MCF 10A (cell line): Measurements from ENCODE around the gene NOP53. TPM values are rescaled to one million over a fixed set of nuclear protein-coding genes. Genes with fewer than 3 reads are reported as not detected.

Experiments used
- BruUV-seq: library from RNA; stranded (reverse); fragments of 400-500 nt; replicated peaks from 2 replicates; lab custom pipeline; 2021; lab: Mats Ljungman, UMichigan
- CTCF ChIA-PET: fragments of 300-600 bp; sonication (Branson Sonifier 250); formaldehyde crosslinking; extraction: SDS; loops from one replicate; lab custom pipeline; 2021; ENCODE audit warnings: antibody characterized with exemption, inconsistent platforms; lab: Yijun Ruan, JAX
- POLR2A ChIA-PET: fragments of 300-600, 350-650 bp; sonication (Branson Sonifier 250); formaldehyde crosslinking; extraction: SDS; loops from one replicate; lab custom pipeline; 2020; ENCODE audit warnings: antibody characterized with exemption, inconsistent platforms; lab: Yijun Ruan, JAX
- DNase-seq: peaks from one replicate; pipeline ENCODE4 v3.0.0-alpha.2; 2018; ENCODE audit not compliant: unreplicated experiment
- H3K27ac Mint-ChIP-seq: one replicate; pipeline ENCODE4 v1.8.0; 2022; ENCODE audit warnings: mild to moderate bottlenecking, low read depth, mixed read lengths; ENCODE audit not compliant: unreplicated experiment
- H3K27me3 Mint-ChIP-seq: one replicate; pipeline ENCODE4 v1.8.0; 2022; ENCODE audit warnings: mixed read lengths; ENCODE audit not compliant: insufficient read depth, unreplicated experiment
- H3K36me3 Mint-ChIP-seq: one replicate; pipeline ENCODE4 v1.8.0; 2022; ENCODE audit warnings: mild to moderate bottlenecking, moderate library complexity, mixed read lengths; ENCODE audit not compliant: insufficient read depth, unreplicated experiment
- H3K4me1 Mint-ChIP-seq: one replicate; pipeline ENCODE4 v1.8.0; 2022; ENCODE audit warnings: mixed read lengths; ENCODE audit not compliant: insufficient read depth, unreplicated experiment
- H3K4me3 Mint-ChIP-seq: one replicate; pipeline ENCODE4 v1.8.0; 2022; ENCODE audit warnings: mild to moderate bottlenecking, moderate library complexity, mixed read lengths; ENCODE audit not compliant: unreplicated experiment
- H3K9me3 Mint-ChIP-seq: one replicate; pipeline ENCODE4 v1.8.0; 2022; ENCODE audit warnings: mixed read lengths; ENCODE audit not compliant: unreplicated experiment
- CTCF ChIP-seq: fragments of 200-600 bp; IDR thresholded peaks from one replicate; pipeline ENCODE4 v1.8.0; 2022; ENCODE audit warnings: antibody characterized with exemption, mild to moderate bottlenecking; ENCODE audit not compliant: unreplicated experiment
- intact Hi-C: fragments of 100-400 bp; cut with micrococcal nuclease; formaldehyde crosslinking; loops from 2 replicates; pipeline ENCODE4 v1.14.1; 2022
- total RNA-seq: library from RNA; stranded (reverse); gene quantifications from 2 replicates; pipeline ENCODE4 v1.2.3, GENCODE V29; 2022

Gene NOP53
- total RNA-seq, 1 experiment from 2014 or later, result 211 TPM

- H3K4me1 Mint-ChIP-seq, result no peaks in the 10 kb centered on the region
- no peak for TF ChIP-seq CTCF
- intact Hi-C loops, result no loop called here
- no peak for DNase-seq
- ChIA-PET CTCF (interaction anchor here (0.6 to 8.2 kb wide), 2 partner anchors 257 to 266 kb away, joined by 4 to 92 read pairs; no protein-coding TSS in a partner anchor), POLR2A (interaction anchor here (0.6 to 1.9 kb wide), 3 partner anchors 17 to 265 kb away, joined by 3 to 4 read pairs (median 3); partner anchors contain the start of gene KPTN)
- H3K27ac Mint-ChIP-seq, result no peak overlapping the region
- no peaks in the 10 kb centered on the region for H3K9me3 Mint-ChIP-seq
- no peak overlapping the region for H3K4me3 Mint-ChIP-seq
- BruUV-seq, result no TSS peak
- peaks cover 48% of the 10 kb centered on the region for H3K36me3 Mint-ChIP-seq
- no peaks in the 10 kb centered on the region for H3K27me3 Mint-ChIP-seq
These were observed 43.4 kb upstream of the NOP53 start for GRCh38 chr19:47701717-47702552.

- no peaks in the 10 kb centered on the region for H3K9me3 Mint-ChIP-seq
- no peak overlapping the region for H3K27ac Mint-ChIP-seq
- no peak for DNase-seq
- ChIA-PET CTCF (interaction anchor here (0.6 to 8.2 kb wide), 2 partner anchors 258 to 267 kb away, joined by 4 to 92 read pairs; no protein-coding TSS in a partner anchor), POLR2A (interaction anchor here (0.6 to 0.7 kb wide), 2 partner anchors 103 to 194 kb away, joined by 3 read pairs; no protein-coding TSS in a partner anchor)
- H3K36me3 Mint-ChIP-seq, result peaks cover 52% of the 10 kb centered on the region
- H3K27me3 Mint-ChIP-seq, result no peaks in the 10 kb centered on the region
- intact Hi-C loops, result no loop called here
- TF ChIP-seq CTCF, result no peak
- H3K4me1 Mint-ChIP-seq, result no peaks in the 10 kb centered on the region
- H3K4me3 Mint-ChIP-seq, result no peak overlapping the region
- TSS peak; percentile 58 for BruUV-seq
These were observed 42.7 kb upstream of the NOP53 start for GRCh38 chr19:47702671-47703070.

- Mint-ChIP-seq H3K4me1 (no peaks in the 10 kb centered on the region), H3K27me3 (no peaks in the 10 kb centered on the region), H3K4me3 (no peak overlapping the region), H3K27ac (no peak overlapping the region), H3K36me3 (peaks cover 52% of the 10 kb centered on the region), H3K9me3 (no peaks in the 10 kb centered on the region)
- BruUV-seq, result no TSS peak
- TF ChIP-seq CTCF, result no peak
- POLR2A ChIA-PET, result interaction anchor here (0.6 to 0.8 kb wide), 4 partner anchors 103 to 354 kb away, joined by 3 read pairs; partner anchors contain the start of gene DHX34
- CTCF ChIA-PET, result interaction anchor here (6.5 to 8.2 kb wide), 2 partner anchors 267 to 268 kb away, joined by 92 to 127 read pairs; no protein-coding TSS in a partner anchor
- DNase-seq, result no peak
- intact Hi-C loops, result no loop called here
These were observed 42.0 kb upstream of the NOP53 start for GRCh38 chr19:47703301-47703700.

- Mint-ChIP-seq H3K9me3 (no peaks in the 10 kb centered on the region), H3K4me1 (no peaks in the 10 kb centered on the region), H3K4me3 (no peak overlapping the region), H3K27me3 (no peaks in the 10 kb centered on the region), H3K27ac (no peak overlapping the region), H3K36me3 (peaks cover 46% of the 10 kb centered on the region)
- ChIA-PET POLR2A (interaction anchor here (0.8 kb wide), 1 partner anchor 104 kb away, joined by 3 read pairs; no protein-coding TSS in a partner anchor), CTCF (interaction anchor here (6.5 kb wide), 1 partner anchor 268 kb away, joined by 127 read pairs; no protein-coding TSS in a partner anchor)
- intact Hi-C loops, result no loop called here
- no TSS peak for BruUV-seq
- peak; percentile 46 for DNase-seq
- TF ChIP-seq CTCF, result no peak
These were observed 41.3 kb upstream of the NOP53 start for GRCh38 chr19:47704024-47704423.
